HG02759 (cell line): ENCODE measurements around the gene TRIM72.
"Not testable (repeated sequence)": the region's sequence is repeated elsewhere in the genome, so short reads cannot be mapped to it uniquely, and the experiment has no call there.

Source experiments
- ATAC-seq: cut with Tn5 transposase; IDR thresholded peaks from one replicate; pipeline ENCODE4 v1.9.1; 2021; ENCODE audit warnings: mild to moderate bottlenecking, moderate library complexity; ENCODE audit not compliant: unreplicated experiment

TRIM72 gene

DNA sequence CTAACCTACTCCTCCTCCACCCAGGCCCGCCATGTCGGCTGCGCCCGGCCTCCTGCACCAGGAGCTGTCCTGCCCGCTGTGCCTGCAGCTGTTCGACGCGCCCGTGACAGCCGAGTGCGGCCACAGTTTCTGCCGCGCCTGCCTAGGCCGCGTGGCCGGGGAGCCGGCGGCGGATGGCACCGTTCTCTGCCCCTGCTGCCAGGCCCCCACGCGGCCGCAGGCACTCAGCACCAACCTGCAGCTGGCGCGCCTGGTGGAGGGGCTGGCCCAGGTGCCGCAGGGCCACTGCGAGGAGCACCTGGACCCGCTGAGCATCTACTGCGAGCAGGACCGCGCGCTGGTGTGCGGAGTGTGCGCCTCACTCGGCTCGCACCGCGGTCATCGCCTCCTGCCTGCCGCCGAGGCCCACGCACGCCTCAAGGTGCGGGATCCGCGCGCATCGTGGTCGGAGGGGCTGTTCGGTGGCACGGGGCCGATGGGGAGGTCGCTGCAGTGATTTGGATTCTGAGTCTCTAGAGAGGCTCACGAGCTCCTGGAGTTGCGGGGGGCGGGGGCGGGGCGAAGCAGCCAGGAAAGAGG is 878 bp downstream of the TRIM72 start:
- no peak for ATAC-seq

DNA sequence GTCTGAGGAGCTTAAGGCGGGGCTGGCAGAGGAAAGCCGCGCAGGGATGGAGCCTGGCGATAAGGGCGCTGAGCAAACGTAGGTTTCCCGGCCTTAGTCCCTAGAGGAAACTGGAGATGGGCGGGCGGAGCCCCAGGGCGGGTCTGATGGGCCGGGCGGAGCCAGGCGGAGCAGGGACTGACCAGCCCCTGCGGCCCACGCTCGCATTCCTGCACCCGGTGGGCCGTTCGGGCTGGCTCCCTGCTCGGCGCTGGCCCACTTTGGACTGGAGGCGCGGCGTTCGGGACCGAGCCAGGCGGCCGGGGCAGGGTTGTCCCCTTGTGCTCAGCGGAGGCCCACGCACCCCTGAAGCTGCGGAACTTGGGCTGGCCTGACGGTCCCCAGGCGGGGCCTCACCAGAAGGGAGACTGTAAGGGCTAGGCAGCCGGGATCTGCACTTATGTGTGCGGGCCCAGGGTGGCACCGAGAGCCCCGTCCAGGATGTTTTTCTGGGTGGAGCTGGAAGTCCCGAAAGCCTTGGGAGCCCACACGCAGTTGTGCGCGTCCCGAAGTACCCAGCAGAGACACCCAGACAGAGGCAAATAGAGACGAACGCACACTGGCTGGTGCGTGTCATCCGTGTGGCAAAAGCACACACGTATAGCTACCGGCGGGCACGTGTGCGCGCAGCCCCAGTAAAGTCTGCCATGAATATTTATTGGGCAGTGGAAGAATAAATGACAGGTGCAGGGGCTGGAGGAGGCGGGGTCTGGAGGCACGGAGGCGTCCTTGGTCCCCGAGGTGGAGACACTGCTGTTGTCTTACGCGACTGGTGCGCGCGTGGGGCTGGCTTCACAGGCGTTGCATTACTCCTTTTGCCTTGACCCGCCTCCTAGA is 1.6 kb downstream of the TRIM72 start:
- no peak for ATAC-seq

DNA sequence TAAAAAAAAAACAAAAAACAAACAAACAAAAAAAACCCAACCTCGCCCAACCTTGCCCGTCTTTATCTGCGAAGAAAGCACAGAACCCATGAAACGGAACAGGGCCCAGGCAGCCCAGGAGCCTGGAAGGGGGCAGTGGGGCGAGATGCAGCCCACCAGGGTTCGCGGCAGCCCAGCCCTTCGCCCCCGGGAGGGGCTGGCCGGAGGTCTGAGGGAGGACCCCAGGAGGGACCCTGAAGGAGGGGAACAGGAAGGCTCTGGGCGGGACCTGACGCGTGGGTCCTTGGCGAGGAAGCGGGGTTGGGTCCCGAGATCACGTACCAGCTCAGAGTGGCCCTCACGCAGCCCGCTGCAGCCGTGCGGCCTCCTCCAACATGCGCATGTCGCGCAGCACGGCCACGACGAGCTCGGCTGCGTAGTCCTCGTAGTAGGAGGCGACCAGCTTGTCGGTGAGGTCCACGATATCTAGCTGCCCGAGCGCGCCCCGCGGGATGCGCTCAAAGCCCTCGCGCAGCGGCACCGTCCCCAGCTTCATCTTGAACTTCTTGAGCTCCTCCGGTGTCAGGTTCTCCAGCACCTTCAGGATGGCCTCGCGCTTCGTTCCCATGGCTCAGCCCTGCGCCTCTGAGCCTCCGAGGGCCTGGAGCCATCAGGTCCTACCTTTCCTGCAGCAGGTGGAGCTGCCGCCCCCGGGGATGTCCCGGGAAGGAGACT is 2.7 kb downstream of the TRIM72 start, which contains the start of gene PYDC1:
TSS of gene PYDC1 (minus strand) at position 714 of the 714 bp plus-strand sequence. CDS start at position 607, 107 bp downstream.
- no peak for ATAC-seq

DNA sequence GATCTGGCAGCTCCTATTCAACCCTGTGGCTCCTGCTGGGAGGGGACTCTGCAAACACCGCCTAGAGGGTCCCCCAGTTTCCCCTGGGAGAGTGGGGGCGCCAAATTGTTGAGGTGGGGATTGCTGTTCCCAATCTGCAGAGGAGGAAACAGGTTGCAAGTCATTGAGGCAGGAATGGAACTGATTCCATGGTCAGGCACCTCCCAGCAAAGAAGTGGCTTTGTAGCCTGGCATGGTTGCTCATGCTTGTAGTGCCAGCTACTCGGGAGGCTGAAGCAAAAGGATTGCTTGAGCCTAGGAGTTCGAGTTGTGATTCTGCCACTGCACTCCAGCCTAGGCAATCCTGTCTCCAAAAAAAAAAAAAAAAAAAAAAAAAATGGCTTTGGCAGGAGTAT is 3.2 kb downstream of the TRIM72 start:
- no peak for ATAC-seq

DNA sequence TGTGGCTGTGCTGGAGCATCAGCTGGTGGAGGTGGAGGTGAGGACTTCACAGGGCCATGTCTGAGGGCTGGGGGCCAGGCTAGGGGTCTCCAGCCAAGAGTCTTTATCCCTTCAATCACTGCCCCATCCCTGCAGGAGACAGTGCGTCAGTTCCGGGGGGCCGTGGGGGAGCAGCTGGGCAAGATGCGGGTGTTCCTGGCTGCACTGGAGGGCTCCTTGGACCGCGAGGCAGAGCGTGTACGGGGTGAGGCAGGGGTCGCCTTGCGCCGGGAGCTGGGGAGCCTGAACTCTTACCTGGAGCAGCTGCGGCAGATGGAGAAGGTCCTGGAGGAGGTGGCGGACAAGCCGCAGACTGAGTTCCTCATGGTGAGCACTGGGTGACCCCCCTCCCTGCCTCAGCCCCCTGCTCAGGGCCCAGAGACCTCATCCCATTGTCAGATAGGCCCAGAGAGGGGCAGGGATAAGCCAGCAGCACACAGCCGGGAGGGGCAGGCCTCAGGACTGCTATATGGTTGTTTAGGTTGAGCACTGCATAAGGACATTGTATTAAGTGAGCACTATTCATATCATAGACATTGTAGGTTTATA is 5.3 kb downstream of the TRIM72 start:
- no peak for ATAC-seq

DNA sequence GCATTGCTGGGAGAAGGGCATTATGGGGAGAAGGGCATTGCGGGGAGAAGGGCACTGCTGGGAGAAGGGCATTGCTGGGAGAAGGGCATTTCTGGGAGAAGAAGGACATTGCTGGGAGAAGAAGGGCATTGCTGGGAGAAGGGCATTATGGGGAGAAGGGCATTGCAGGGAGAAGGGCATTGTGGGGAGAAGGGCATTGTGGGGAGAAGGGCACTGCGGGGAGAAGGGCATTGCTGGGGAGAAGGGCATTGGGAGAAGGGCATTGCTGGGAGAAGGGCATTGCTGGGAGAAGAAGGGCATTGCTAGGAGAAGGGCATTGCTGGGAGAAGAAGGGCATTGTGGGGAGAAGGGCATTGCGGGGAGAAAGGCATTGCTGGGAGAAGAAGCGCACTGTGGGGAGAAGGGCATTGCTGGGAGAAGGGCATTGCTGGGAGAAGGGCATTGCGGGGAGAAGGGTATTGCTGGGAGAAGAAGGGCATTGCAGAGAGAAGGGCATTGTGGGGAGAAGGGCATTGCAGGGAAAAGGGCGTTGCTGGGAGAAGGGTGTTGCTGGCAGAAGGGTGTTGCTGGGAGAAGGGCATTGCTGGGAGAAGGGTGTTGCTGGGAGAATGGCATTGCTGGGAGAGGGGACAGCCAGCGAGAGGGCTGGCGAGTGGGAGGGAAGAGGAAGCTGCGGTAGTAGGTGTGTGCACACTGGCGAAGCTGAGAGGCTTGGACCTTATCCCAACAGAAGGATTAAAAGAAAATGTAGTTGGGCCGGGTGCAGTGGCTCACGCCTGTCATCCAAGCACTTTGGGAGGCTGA is 7.6 kb downstream of the TRIM72 start:
- ATAC-seq = no peak

DNA sequence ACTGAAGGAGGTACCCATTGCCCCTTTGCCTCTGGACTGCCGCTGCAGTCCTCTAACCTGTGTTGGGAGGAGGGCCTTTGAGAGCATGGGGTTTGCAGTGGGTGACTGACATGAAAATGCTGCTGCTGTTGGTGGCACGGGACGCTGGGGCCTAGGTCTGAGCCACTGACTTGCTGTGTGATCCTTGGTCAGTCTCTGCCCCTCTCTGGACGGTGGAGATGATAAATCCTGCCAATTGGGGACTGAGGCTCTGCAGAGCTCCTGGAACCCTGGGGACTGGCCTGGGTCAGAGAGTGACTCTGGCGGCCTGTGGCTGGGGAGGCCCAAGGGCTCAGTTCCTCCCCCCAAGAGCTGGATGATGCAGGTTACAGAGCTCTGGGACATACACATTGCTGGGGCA is 9.1 kb downstream of the TRIM72 start:
- no peak for ATAC-seq

DNA sequence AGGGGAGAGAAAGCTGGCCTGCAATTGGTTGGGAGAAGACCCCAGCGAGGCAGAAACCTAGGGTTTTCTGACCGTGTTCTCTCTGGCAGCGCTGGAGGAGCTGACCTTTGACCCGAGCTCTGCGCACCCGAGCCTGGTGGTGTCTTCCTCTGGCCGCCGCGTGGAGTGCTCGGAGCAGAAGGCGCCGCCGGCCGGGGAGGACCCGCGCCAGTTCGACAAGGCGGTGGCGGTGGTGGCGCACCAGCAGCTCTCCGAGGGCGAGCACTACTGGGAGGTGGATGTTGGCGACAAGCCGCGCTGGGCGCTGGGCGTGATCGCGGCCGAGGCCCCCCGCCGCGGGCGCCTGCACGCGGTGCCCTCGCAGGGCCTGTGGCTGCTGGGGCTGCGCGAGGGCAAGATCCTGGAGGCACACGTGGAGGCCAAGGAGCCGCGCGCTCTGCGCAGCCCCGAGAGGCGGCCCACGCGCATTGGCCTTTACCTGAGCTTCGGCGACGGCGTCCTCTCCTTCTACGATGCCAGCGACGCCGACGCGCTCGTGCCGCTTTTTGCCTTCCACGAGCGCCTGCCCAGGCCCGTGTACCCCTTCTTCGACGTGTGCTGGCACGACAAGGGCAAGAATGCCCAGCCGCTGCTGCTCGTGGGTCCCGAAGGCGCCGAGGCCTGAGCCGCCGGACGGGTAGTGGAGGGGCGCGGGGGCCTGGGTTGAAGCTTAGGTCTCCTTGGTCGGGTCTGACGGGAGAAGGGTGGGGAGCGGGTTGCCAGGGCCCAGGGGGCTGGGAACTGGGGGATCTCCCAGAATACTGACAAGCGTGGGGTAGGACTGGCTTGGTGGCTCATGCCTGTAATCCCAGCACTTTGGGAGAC is 10.4 kb downstream of the TRIM72 start:
- no peak for ATAC-seq

DNA sequence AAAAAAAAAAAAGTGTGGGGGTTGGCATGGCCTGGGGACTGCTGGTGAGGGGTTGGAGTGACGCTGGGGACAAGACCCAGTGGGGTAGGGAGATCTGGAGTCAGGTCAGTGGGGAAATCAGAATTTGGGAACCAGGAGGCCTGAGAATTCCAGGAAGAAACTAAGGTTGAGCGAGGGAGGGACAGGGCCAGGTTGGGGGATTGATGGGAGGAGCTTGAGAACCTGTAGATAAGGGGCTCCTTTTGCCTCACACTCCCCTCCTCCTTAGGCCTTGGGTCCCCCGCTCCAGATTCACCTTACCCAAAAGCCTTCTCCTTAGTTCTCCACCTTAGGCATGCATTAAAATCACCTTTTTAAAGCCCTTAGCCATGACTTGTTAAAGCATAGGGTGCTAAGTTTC is 11.3 kb downstream of the TRIM72 start:
- ATAC-seq = no peak

DNA sequence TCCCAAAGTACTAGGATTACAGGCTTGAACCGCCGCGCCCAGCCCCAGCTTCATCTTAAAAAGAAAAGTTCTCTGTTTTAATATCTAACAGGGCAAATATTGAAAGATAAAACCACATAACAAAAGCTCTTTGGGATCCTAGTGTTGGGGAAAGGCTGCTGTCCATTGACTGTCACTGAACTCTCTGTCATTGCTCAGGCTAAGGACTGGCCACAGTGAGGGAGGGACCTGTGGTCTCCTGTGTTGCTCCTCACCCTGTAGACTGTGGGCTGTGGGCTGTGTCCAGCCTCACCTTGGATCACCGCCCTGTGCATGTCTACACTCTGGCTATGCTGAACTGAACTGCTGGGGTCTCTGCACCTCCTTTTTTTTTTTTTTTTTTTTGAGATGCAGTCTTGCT is 14.3 kb downstream of the TRIM72 start:
- ATAC-seq = no peak

DNA sequence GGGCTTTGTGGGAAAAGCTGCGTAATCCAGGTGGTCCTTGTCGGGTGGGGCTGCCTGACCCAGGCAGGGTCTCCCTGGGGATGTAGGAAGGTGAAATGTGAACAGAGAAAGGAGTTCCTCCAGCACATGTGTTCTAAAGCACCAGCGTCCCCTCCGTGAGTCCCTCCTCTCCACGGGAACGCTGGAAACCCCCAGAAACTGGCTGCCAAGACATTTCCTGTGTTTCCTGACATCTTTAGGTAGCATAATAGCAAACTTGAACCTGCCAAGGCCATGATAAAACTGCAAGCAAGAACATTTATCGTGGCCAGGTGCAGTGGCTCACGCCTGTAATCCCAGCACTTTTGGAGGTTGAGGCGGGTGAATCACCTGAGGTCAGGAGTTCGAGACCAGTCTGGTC is 15.6 kb downstream of the TRIM72 start:
- no peak for ATAC-seq

DNA sequence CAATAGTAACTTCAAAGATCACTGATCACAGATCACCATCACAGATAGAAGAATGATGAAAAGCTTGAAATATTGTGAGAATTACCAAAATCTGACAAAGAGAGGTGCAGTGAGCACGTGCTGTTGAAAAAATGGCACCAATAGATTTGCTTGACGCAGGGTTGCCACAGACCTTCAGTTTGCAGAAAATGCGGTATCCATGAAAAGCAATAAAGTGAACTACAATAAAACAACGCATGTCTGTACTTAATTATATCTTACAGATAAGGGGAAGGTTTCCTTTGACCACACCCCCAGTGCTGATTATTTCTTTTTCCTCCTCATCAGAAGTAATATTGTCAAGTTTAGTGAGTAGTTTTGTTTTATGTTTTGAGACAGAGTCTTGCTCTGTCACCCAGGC is 24.1 kb downstream of the TRIM72 start:
- ATAC-seq = no peak

DNA sequence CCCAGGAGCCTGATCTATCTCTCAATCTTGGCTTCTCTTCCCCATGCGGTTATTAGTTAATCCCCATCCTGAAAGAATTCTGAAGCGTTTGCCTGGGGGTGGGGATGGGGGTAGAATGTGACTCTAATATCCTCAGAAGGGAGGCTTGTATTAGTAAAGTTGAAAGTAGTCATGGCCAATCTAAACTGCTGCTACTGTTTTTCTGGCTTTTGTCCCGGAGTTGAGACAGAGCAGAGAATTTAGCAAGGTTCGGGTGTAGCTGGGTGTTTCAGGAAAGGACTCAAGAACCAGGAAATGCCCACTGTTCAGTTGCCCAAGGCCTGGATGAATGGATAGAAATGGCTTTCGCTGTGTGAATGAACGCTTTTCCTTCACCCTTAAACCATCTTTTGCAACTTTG is 28.3 kb downstream of the TRIM72 start:
- ATAC-seq = no peak

DNA sequence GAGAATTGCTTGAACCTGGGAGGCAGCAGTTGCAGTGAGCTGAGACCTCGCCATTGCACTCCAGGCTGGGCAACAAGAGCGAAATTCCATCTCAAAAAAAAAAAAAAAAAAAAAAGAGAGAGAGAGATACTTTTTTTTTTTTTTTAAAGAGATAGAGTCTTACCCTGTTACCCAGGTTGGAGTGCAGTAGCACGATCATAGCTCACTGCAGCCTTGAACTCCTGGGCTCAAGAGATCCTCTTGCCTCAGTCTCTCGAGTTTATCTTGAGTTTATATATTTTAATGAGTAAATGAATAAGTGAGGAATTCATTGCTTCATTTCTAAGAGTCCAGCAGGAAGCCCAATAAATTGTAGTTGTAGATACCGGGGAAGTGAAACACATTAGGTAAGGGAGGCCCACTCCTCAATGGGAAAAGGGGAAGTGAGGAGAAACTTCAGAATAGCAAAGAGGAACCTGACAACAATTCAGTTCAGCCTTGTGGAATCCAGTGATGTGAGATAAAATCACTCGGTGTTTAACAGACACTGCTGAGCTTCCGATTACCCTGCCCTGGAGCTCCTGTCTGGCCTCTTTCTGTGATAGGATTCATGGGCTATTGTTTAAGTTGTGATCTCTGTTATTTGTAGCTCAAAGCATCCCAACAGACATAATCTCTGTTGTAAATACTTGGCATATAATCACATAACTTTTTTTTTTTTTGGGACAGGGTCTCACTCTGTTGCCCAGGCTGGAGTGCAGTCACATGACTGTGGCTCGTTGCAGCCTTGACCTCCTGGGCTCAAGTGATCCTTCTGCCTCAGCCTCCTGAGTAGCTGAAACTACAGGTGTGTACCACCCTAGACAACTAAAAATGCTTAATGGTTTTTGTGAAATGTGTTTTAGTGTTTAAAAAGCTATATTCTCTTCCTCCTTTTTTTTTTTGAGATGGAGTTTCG is 30.1 kb downstream of the TRIM72 start:
- no peak for ATAC-seq

DNA sequence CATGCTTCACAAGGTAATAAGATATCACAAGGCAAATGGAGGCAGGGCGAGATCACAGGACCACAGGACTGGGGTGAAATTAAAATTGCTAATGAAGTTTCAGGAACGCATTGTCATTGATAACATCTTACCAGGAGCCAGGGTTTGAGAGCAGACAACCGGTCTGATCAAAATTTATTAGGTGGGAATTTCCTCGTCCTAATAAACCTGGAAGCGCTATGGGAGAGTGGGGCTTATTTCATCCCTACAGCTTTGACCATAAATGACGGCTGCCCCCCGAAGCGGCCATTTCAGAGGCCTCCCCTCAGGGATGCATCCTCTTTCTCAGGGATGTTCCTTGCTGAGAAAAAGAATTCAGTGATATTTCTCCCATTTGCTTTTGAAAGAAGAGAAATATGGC is 31.7 kb downstream of the TRIM72 start:
- not testable (repeated sequence) for ATAC-seq

DNA sequence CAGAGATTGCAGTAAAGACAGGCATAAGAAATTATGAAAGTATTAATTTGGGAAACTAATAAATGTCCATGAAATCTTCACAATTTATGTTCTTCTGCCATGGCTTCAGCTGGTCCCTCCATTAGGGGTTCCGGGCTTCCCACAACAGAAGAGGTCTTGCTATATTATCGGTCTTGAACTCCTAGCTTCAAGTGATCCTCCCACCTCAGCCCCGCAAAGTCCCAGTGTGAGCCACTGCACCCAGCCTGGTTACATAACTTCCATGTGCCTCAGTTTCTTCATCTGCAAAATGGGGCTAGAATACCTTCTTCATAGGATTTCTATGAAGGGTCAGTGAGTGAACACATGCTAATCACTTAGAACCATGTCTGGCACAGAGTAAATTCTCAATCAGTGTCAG is 32.4 kb downstream of the TRIM72 start:
- ATAC-seq = no peak

DNA sequence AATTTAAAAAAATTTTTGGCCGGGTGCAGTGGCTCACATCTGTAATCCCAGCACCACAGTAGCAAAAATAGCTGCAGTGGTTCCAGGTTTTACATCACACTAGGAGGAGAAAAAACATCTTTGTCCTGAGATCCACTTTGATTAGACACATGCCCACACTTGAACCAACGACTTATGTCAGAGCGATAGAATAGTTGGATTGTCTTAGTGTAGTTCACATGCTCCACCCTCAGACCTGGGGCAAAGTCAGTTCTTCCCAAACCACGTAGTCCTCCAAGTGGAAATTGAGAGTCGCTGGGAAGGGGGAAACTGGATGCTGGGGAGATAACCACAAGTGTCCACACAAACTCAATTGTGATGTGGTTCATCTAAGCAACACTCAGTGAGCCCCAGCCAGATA is 34.4 kb downstream of the TRIM72 start:
- ATAC-seq = no peak

DNA sequence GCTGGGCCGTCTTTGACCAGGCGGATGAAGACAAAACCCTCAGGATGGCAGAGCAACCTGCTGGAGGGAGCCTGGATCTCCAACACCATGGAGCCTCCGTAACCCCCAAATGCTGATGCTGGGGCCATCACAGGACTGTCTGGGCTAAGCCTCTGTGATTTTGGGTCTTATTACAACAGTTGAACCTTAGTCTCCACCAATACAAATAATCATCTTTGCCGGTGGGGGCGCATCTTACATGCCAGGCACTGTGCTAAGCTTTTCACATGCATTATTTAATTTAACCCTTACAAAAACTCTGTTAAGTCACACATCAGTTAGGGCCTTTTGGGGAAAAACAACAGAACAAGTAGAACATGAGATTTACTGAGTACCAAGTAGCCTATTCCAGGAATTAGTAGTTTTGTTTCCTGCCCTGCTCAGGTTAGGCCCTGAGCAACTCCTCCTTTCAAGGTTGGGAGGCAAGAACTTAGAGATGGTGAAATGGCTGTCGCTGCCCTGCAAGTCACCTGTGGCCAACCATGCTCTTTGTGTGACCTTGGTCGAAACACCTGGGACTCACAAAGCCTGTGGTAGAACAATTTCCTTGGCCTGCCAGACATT is 37.0 kb downstream of the TRIM72 start:
- ATAC-seq = no peak
